ENCODE data around the gene TMEM247. TPM values are rescaled to one million over a fixed set of nuclear protein-coding genes. Genes with fewer than 3 reads are reported as not detected.

Gene TMEM247
- total RNA-seq, 1 donor from 2014 or later: not detected

- no peak for DNase-seq (ENCODE audit: extremely low spot score, unreplicated experiment)
- H3K27ac Mint-ChIP-seq: no peak overlapping the region
- no peak overlapping the region for H3K4me3 Mint-ChIP-seq
- peaks cover 7% of the 10 kb centered on the region for H3K9me3 Mint-ChIP-seq
- TF ChIP-seq CTCF (conservative IDR thresholded peaks at IDR 0.05): no peak
- no peaks in the 10 kb centered on the region for H3K4me1 Mint-ChIP-seq (ENCODE audit: unreplicated experiment)
- no peaks in the 10 kb centered on the region for H3K36me3 Mint-ChIP-seq
- peaks cover 3% of the 10 kb centered on the region for H3K27me3 Mint-ChIP-seq
Observed at GRCh38 chr2:46482490-46482889, 3.1 kb downstream of the TMEM247 start.

- peaks cover 3% of the 10 kb centered on the region for H3K27me3 Mint-ChIP-seq
- no peak overlapping the region for H3K4me3 Mint-ChIP-seq
- no peaks in the 10 kb centered on the region for H3K9me3 Mint-ChIP-seq
- H3K36me3 Mint-ChIP-seq: no peaks in the 10 kb centered on the region
- TF ChIP-seq CTCF (conservative IDR thresholded peaks at IDR 0.05): no peak
- H3K27ac Mint-ChIP-seq: no peak overlapping the region
- peaks cover 7% of the 10 kb centered on the region for H3K4me1 Mint-ChIP-seq (ENCODE audit: unreplicated experiment)
- DNase-seq (ENCODE audit: extremely low spot score, unreplicated experiment): no peak
Observed at GRCh38 chr2:46485002-46485401, 5.6 kb downstream of the TMEM247 start.

- peaks cover 3% of the 10 kb centered on the region for H3K27me3 Mint-ChIP-seq
- no peak overlapping the region for H3K27ac Mint-ChIP-seq
- no peak for TF ChIP-seq CTCF (conservative IDR thresholded peaks at IDR 0.05)
- H3K36me3 Mint-ChIP-seq: no peaks in the 10 kb centered on the region
- no peak for DNase-seq (ENCODE audit: extremely low spot score, unreplicated experiment)
- H3K9me3 Mint-ChIP-seq: no peaks in the 10 kb centered on the region
- H3K4me1 Mint-ChIP-seq (ENCODE audit: unreplicated experiment): peaks cover 14% of the 10 kb centered on the region
- no peak overlapping the region for H3K4me3 Mint-ChIP-seq
Observed at GRCh38 chr2:46486436-46486835, 7.1 kb downstream of the TMEM247 start.

GRCh38 chr2:46487667-46488335, 8.4 kb downstream of the TMEM247 start:
- no peaks in the 10 kb centered on the region for H3K9me3 Mint-ChIP-seq
- no peak for DNase-seq (ENCODE audit: extremely low spot score, unreplicated experiment)
- H3K36me3 Mint-ChIP-seq: no peaks in the 10 kb centered on the region
- H3K4me1 Mint-ChIP-seq (ENCODE audit: unreplicated experiment): peaks cover 14% of the 10 kb centered on the region
- TF ChIP-seq CTCF (conservative IDR thresholded peaks at IDR 0.05): no peak
- no peak overlapping the region for H3K27ac Mint-ChIP-seq
- H3K27me3 Mint-ChIP-seq: peaks cover 3% of the 10 kb centered on the region
- no peak overlapping the region for H3K4me3 Mint-ChIP-seq

- H3K27ac Mint-ChIP-seq: no peak overlapping the region
- DNase-seq (ENCODE audit: extremely low spot score, unreplicated experiment): no peak
- no peak for TF ChIP-seq CTCF (conservative IDR thresholded peaks at IDR 0.05)
- no peak overlapping the region for H3K4me3 Mint-ChIP-seq
- no peaks in the 10 kb centered on the region for H3K9me3 Mint-ChIP-seq
- peaks cover 15% of the 10 kb centered on the region for H3K4me1 Mint-ChIP-seq (ENCODE audit: unreplicated experiment)
- no peaks in the 10 kb centered on the region for H3K36me3 Mint-ChIP-seq
- peaks cover 7% of the 10 kb centered on the region for H3K27me3 Mint-ChIP-seq
Observed at GRCh38 chr2:46488389-46488788, 9.0 kb downstream of the TMEM247 start.

Measured in type B pancreatic cell (in vitro differentiated cells).